Fibroblast of mammary gland (primary cell): ENCODE data around the gene FAM222B.

Source experiments
- DNase-seq: peaks from one replicate; pipeline ENCODE4 v3.0.0-alpha.2; 2010; ENCODE audit warnings: low read depth
- H3K4me3 ChIP-seq: 2 replicates; pipeline ENCODE4 v1.5.1; 2011; ENCODE audit warnings: low read depth, mild to moderate bottlenecking, low read length, moderate library complexity; ENCODE audit not compliant: control insufficient read depth
- CTCF ChIP-seq: conservative IDR thresholded peaks from 2 replicates; pipeline ENCODE4 v1.5.1; 2011; ENCODE audit warnings: low read depth, low read length, inconsistent platforms; ENCODE audit not compliant: control insufficient read depth, insufficient read depth

FAM222B gene

GRCh38 chr17:28735242-28735722 lies 107.3 kb downstream of the FAM222B start:
- H3K4me3 ChIP-seq, result no peak overlapping the region
- TF ChIP-seq CTCF, result no peak
- no peak for DNase-seq

DNA sequence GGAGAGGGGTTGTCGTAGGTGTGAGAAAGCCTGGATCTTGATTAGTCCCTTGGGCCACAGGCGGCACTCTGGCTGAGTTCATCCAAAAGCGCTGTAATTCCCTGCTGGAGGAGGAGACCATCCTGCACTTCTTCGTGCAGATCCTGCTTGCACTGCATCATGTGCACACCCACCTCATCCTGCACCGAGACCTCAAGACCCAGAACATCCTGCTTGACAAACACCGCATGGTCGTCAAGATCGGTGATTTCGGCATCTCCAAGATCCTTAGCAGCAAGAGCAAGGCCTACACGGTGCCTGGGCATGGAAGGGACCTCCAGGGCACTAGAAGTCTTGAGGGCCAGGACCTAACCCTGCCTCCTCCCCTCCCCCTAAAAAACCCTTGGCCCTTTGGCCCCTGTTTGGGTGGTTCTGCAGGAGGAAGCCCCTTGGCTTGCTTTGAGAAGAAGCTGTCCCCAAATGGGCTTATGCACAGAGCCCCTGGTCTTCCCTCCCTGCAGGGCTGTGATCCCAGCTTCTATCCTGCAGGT lies 107.8 kb downstream of the FAM222B start:
- no peak for TF ChIP-seq CTCF
- DNase-seq, result no peak
- H3K4me3 ChIP-seq, result no peak overlapping the region

GRCh38 chr17:28733346-28733745 lies 109.2 kb downstream of the FAM222B start:
- H3K4me3 ChIP-seq, result no peak overlapping the region
- no peak for TF ChIP-seq CTCF
- no peak for DNase-seq

- DNase-seq, result no peak
- no peak for TF ChIP-seq CTCF
- no peak overlapping the region for H3K4me3 ChIP-seq
Measured at GRCh38 chr17:28729950-28730330, 112.7 kb downstream of the FAM222B start.

- peak; percentile 89 for DNase-seq
- H3K4me3 ChIP-seq, result peak within 1 kb of the TSS; percentile 86
- TF ChIP-seq CTCF, result no peak
Measured at GRCh38 chr17:28728364-28729200, 114.0 kb downstream of the FAM222B start, which contains the start of gene NEK8. NEK8 (plus strand) TSS chr17:28728788; CDS start chr17:28728814, 26 bp downstream.

DNA sequence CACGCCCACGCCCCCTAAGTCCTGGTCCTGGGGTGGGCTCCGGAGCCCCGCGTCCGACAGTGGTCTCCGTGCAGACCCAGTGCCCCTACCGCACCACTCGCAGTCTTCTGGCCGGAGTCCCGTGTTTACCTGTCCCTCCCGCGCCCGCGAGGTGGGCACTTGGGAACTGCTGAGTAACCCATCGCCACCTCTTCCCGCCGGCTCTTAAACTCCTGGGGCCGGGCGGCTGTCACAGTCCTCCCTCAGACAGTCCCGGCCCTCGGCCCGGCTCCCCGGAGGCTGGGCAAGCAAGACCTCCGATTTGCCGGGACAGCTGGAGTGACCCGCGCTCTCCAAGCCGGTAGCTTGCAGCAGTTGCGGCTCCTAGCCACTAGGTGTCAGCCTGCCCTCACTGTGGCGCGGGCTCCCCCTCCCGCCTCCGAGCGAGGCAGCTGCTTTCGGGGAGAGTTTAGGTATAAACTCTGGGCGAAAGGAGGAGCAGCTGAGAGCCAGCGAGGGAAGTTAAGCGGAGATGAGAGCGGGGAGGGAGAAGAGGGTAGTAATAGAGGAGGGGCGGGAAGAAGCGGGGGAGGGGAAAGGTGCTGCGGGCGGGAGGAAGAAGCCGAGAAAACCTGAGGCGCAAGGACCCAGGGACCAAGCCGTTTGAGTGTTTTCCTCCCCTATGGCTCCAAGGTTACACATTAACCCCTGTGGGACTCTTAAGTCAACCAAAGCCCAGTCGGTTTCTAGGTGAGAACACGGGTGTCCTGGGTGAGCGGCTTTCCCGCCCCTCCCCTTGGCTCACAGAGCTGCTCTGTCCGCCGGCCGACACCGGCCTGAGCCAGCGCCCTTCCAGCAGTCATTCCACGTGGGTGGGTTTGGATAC lies 115.7 kb downstream of the FAM222B start:
- peak; percentile 93 for TF ChIP-seq CTCF
- DNase-seq, result peak; percentile 89
- H3K4me3 ChIP-seq, result peak overlapping the region; percentile 73
